Nephron progenitor cell (in vitro differentiated cells): ENCODE data around the gene ENO2.
"Not testable (repeated sequence)": the region's sequence is repeated elsewhere in the genome, so short reads cannot be mapped to it uniquely, and the experiment has no call there.

Source experiments
- DNase-seq: peaks from one replicate; pipeline ENCODE4 v3.0.0; 2021
- H3K27ac Mint-ChIP-seq: 2 replicates; pipeline ENCODE4 v1.8.0; 2021; ENCODE audit warnings: mild to moderate bottlenecking, moderate library complexity, mixed read lengths
- H3K27me3 Mint-ChIP-seq: 2 replicates; pipeline ENCODE4 v1.8.0; 2021; ENCODE audit warnings: mild to moderate bottlenecking, low read depth, mixed read lengths; ENCODE audit not compliant: poor library complexity
- H3K36me3 Mint-ChIP-seq: 2 replicates; pipeline ENCODE4 v1.8.0; 2021; ENCODE audit warnings: low read depth, mixed read lengths
- H3K4me1 Mint-ChIP-seq: 2 replicates; pipeline ENCODE4 v1.8.0; 2021; ENCODE audit warnings: mixed read lengths
- H3K4me3 Mint-ChIP-seq: 2 replicates; pipeline ENCODE4 v1.8.0; 2021; ENCODE audit warnings: mild to moderate bottlenecking, moderate library complexity, mixed read lengths
- H3K9me3 Mint-ChIP-seq: 2 replicates; pipeline ENCODE4 v1.8.0; 2021; ENCODE audit warnings: mild to moderate bottlenecking, moderate library complexity, mixed read lengths
- CTCF ChIP-seq: fragments of 200-600 bp; sonication (generic); IDR thresholded peaks from 2 replicates; pipeline ENCODE4 v1.5.0; 2021; ENCODE audit warnings: antibody characterized with exemption

The ENO2 gene

GRCh38 chr12:6873094-6874014 lies 41.0 kb upstream of the ENO2 start, which contains the start of gene SPSB2:
TSS of gene SPSB2 (minus strand) at chr12:6873303. CDS start at chr12:6872901, 402 bp downstream.
- TF ChIP-seq CTCF, result no peak
- peaks cover 46% of the 10 kb centered on the region for H3K4me1 Mint-ChIP-seq
- peak; percentile 100 for DNase-seq
- H3K4me3 Mint-ChIP-seq, result peak within 1 kb of the TSS; percentile 89
- peak within 1 kb of the TSS; percentile 92 for H3K27ac Mint-ChIP-seq
- H3K36me3 Mint-ChIP-seq, result peaks cover 47% of the 10 kb centered on the region
- H3K27me3 Mint-ChIP-seq, result no peaks in the 10 kb centered on the region
- no peaks in the 10 kb centered on the region for H3K9me3 Mint-ChIP-seq

- peaks cover 41% of the 10 kb centered on the region for H3K36me3 Mint-ChIP-seq
- not testable (repeated sequence) for DNase-seq, H3K27me3 Mint-ChIP-seq, H3K9me3 Mint-ChIP-seq
- H3K4me1 Mint-ChIP-seq, result peaks cover 40% of the 10 kb centered on the region
- peak overlapping the region; percentile 92 for H3K27ac Mint-ChIP-seq
- H3K4me3 Mint-ChIP-seq, result peak overlapping the region; percentile 89
These were observed 40.4 kb upstream of the ENO2 start for GRCh38 chr12:6874015-6874368.

- H3K4me1 Mint-ChIP-seq, DNase-seq, H3K9me3 Mint-ChIP-seq, H3K27ac Mint-ChIP-seq, H3K27me3 Mint-ChIP-seq, H3K4me3 Mint-ChIP-seq: not testable (repeated sequence)
- peaks cover 32% of the 10 kb centered on the region for H3K36me3 Mint-ChIP-seq
These were observed 34.6 kb upstream of the ENO2 start for GRCh38 chr12:6879824-6880223.

- Mint-ChIP-seq H3K27ac (no peak overlapping the region), H3K4me1 (peaks cover 20% of the 10 kb centered on the region), H3K4me3 (no peak overlapping the region), H3K9me3 (no peaks in the 10 kb centered on the region), H3K36me3 (peaks cover 18% of the 10 kb centered on the region), H3K27me3 (peaks cover 3% of the 10 kb centered on the region)
- DNase-seq, result no peak
- no peak for TF ChIP-seq CTCF
These were observed 31.1 kb upstream of the ENO2 start for GRCh38 chr12:6883252-6883651.

- Mint-ChIP-seq H3K36me3 (peaks cover 18% of the 10 kb centered on the region), H3K9me3 (no peaks in the 10 kb centered on the region), H3K27me3 (peaks cover 3% of the 10 kb centered on the region), H3K4me1 (peaks cover 25% of the 10 kb centered on the region), H3K4me3 (no peak overlapping the region), H3K27ac (no peak overlapping the region)
- no peak for TF ChIP-seq CTCF
- DNase-seq, result no peak
These were observed 30.7 kb upstream of the ENO2 start for GRCh38 chr12:6883683-6884082.

- Mint-ChIP-seq H3K4me1 (peaks cover 25% of the 10 kb centered on the region), H3K27me3 (peaks cover 3% of the 10 kb centered on the region), H3K4me3 (no peak overlapping the region), H3K36me3 (peaks cover 18% of the 10 kb centered on the region), H3K27ac (peak overlapping the region; percentile 64), H3K9me3 (no peaks in the 10 kb centered on the region)
- TF ChIP-seq CTCF, result no peak
- DNase-seq, result no peak
These were observed 29.8 kb upstream of the ENO2 start for GRCh38 chr12:6884539-6884938.

GRCh38 chr12:6886206-6886999 lies 28.0 kb upstream of the ENO2 start:
- not testable (repeated sequence) for H3K27me3 Mint-ChIP-seq, H3K9me3 Mint-ChIP-seq, DNase-seq
- peak overlapping the region; percentile 55 for H3K4me3 Mint-ChIP-seq
- peaks cover 35% of the 10 kb centered on the region for H3K4me1 Mint-ChIP-seq
- H3K27ac Mint-ChIP-seq, result peak overlapping the region; percentile 36
- peaks cover 18% of the 10 kb centered on the region for H3K36me3 Mint-ChIP-seq
